Neural progenitor cell (in vitro differentiated cells): ENCODE data around the gene PTPRR. TPM values are rescaled to one million over a fixed set of nuclear protein-coding genes. Genes with fewer than 3 reads are reported as not detected.

Experiments
- DNase-seq: peaks from one replicate; pipeline ENCODE4 v3.0.0-alpha.2; 2016; ENCODE audit warnings: low spot score
- H2AFZ ChIP-seq: fragments of 200-600 bp; sonication (generic); replicated peaks from 2 replicates; pipeline ENCODE4 v1.6.1; 2016; ENCODE audit warnings: antibody characterized with exemption
- H3F3A ChIP-seq: fragments of 200-600 bp; sonication (generic); 2 replicates; pipeline ENCODE4 v1.6.1; 2016; ENCODE audit warnings: antibody characterized with exemption, low read depth
- H3K27ac ChIP-seq: fragments of 200-600 bp; sonication (generic); 2 replicates; pipeline ENCODE4 v1.5.1; 2016; ENCODE audit warnings: mild to moderate bottlenecking
- H3K27me3 ChIP-seq: fragments of 200-600 bp; sonication (generic); 2 replicates; pipeline ENCODE4 v1.6.1; 2016; ENCODE audit warnings: mild to moderate bottlenecking, moderate library complexity
- H3K36me3 ChIP-seq: fragments of 200-600 bp; sonication (generic); 2 replicates; pipeline ENCODE4 v1.5.1; 2016
- H3K4me1 ChIP-seq: fragments of 200-600 bp; sonication (generic); 2 replicates; pipeline ENCODE4 v1.6.1; 2016; ENCODE audit warnings: mixed run types
- H3K4me2 ChIP-seq: fragments of 200-600 bp; sonication (generic); 2 replicates; pipeline ENCODE4 v1.6.1; 2016
- H3K4me3 ChIP-seq: fragments of 200-600 bp; sonication (generic); 2 replicates; pipeline ENCODE4 v1.5.1; 2016
- H3K79me2 ChIP-seq: fragments of 200-600 bp; sonication (generic); 2 replicates; pipeline ENCODE4 v1.6.1; 2016; ENCODE audit warnings: low read depth
- H3K9ac ChIP-seq: fragments of 200-600 bp; sonication (generic); 2 replicates; pipeline ENCODE4 v1.6.1; 2016
- H3K9me3 ChIP-seq: fragments of 200-600 bp; sonication (generic); 2 replicates; pipeline ENCODE4 v1.5.1; 2016; ENCODE audit warnings: low read depth
- H4K20me1 ChIP-seq: fragments of 200-600 bp; sonication (generic); 2 replicates; pipeline ENCODE4 v1.6.1; 2016; ENCODE audit warnings: low read depth
- H3K27ac Mint-ChIP-seq: 3 replicates; pipeline ENCODE4 v1.8.0; 2021; ENCODE audit warnings: mixed read lengths
- H3K27me3 Mint-ChIP-seq: 2 replicates; pipeline ENCODE4 v1.8.0; 2022; ENCODE audit warnings: low read depth, mild to moderate bottlenecking, inconsistent platforms, moderate library complexity, mixed read lengths; ENCODE audit not compliant: insufficient read depth
- H3K36me3 Mint-ChIP-seq: 3 replicates; pipeline ENCODE4 v1.8.0; 2021; ENCODE audit warnings: mixed read lengths
- H3K4me1 Mint-ChIP-seq: 3 replicates; pipeline ENCODE4 v1.8.0; 2021; ENCODE audit warnings: mixed read lengths
- H3K4me3 Mint-ChIP-seq: 3 replicates; pipeline ENCODE4 v1.8.0; 2021; ENCODE audit warnings: mild to moderate bottlenecking, moderate library complexity, mixed read lengths
- H3K9me3 Mint-ChIP-seq: 3 replicates; pipeline ENCODE4 v1.8.0; 2020; ENCODE audit warnings: mixed read lengths
- CTCF ChIP-seq: fragments of 200-600 bp; sonication (generic); IDR thresholded peaks from 2 replicates; pipeline ENCODE4 v1.5.1; 2017; ENCODE audit warnings: antibody characterized with exemption, mild to moderate bottlenecking
- EZH2 ChIP-seq: fragments of 200-600 bp; sonication (generic); IDR thresholded peaks from 2 replicates; pipeline ENCODE4 v1.6.1; 2017; ENCODE audit warnings: antibody characterized with exemption, mild to moderate bottlenecking, moderate library complexity
- EZH2phosphoT487 ChIP-seq: fragments of 200-600 bp; sonication (generic); IDR thresholded peaks from 2 replicates; pipeline ENCODE4 v1.6.1; 2017; ENCODE audit warnings: antibody characterized with exemption
- total RNA-seq: library from RNA; depleted of rRNA; stranded (reverse); fragments of >200 nt; gene quantifications from 2 replicates; pipeline ENCODE4 v1.2.3, GENCODE V29; 2015; ENCODE audit warnings: low replicate concordance

PTPRR gene
- total RNA-seq, 1 donor from 2014 or later, result not detected

GRCh38 chr12:70842136-70842535, 78.4 kb downstream of the PTPRR start:
- Histone ChIP-seq H3K79me2 (no peaks in the 10 kb centered on the region), H2AFZ (no peak overlapping the region), H3F3A (no peaks in the 10 kb centered on the region), H3K27ac (no peak overlapping the region), H3K36me3 (no peaks in the 10 kb centered on the region), H3K27me3 (no peaks in the 10 kb centered on the region), H3K4me1 (no peaks in the 10 kb centered on the region), H3K4me2 (no peak overlapping the region), H3K9me3 (no peaks in the 10 kb centered on the region), H3K4me3 (no peak overlapping the region), H3K9ac (no peak overlapping the region), H4K20me1 (no peaks in the 10 kb centered on the region)
- Mint-ChIP-seq H3K4me3 (no peak overlapping the region), H3K4me1 (peaks cover 3% of the 10 kb centered on the region), H3K36me3 (no peaks in the 10 kb centered on the region), H3K9me3 (no peaks in the 10 kb centered on the region), H3K27ac (no peak overlapping the region), H3K27me3 (no peaks in the 10 kb centered on the region)
- TF ChIP-seq EZH2phosphoT487, result no peak
- no peak for TF ChIP-seq EZH2
- TF ChIP-seq CTCF, result no peak
- no peak for DNase-seq

GRCh38 chr12:70840656-70841350, 79.7 kb downstream of the PTPRR start:
- H3K4me3 ChIP-seq, result no peak overlapping the region
- Mint-ChIP-seq H3K36me3 (no peaks in the 10 kb centered on the region), H3K27me3 (no peaks in the 10 kb centered on the region), H3K27ac (no peak overlapping the region), H3K4me3 (no peak overlapping the region), H3K4me1 (peaks cover 3% of the 10 kb centered on the region), H3K9me3 (no peaks in the 10 kb centered on the region)
- H3K27ac ChIP-seq, result no peak overlapping the region
- no peaks in the 10 kb centered on the region for H3K36me3 ChIP-seq
- no peaks in the 10 kb centered on the region for H3K27me3 ChIP-seq
- no peaks in the 10 kb centered on the region for H3F3A ChIP-seq
- H3K9me3 ChIP-seq, result no peaks in the 10 kb centered on the region
- no peak overlapping the region for H3K4me2 ChIP-seq
- no peak for DNase-seq
- TF ChIP-seq EZH2phosphoT487, result no peak
- no peak for TF ChIP-seq EZH2
- TF ChIP-seq CTCF, result no peak
- H3K4me1 ChIP-seq, result no peaks in the 10 kb centered on the region
- no peak overlapping the region for H3K9ac ChIP-seq
- no peaks in the 10 kb centered on the region for H4K20me1 ChIP-seq
- H3K79me2 ChIP-seq, result no peaks in the 10 kb centered on the region
- H2AFZ ChIP-seq, result no peak overlapping the region

GRCh38 chr12:70839544-70839943, 81.0 kb downstream of the PTPRR start:
- Mint-ChIP-seq H3K27me3 (no peaks in the 10 kb centered on the region), H3K4me3 (no peak overlapping the region), H3K9me3 (no peaks in the 10 kb centered on the region), H3K27ac (no peak overlapping the region), H3K36me3 (no peaks in the 10 kb centered on the region), H3K4me1 (peaks cover 3% of the 10 kb centered on the region)
- Histone ChIP-seq H3K79me2 (no peaks in the 10 kb centered on the region), H3K4me2 (no peak overlapping the region), H3K4me3 (no peak overlapping the region), H3K4me1 (no peaks in the 10 kb centered on the region), H3K36me3 (no peaks in the 10 kb centered on the region), H3K9me3 (no peaks in the 10 kb centered on the region), H4K20me1 (no peaks in the 10 kb centered on the region), H3K27ac (no peak overlapping the region), H2AFZ (no peak overlapping the region), H3F3A (no peaks in the 10 kb centered on the region), H3K27me3 (no peaks in the 10 kb centered on the region), H3K9ac (no peak overlapping the region)
- DNase-seq, result no peak
- TF ChIP-seq CTCF (peak; percentile 15), EZH2phosphoT487 (no peak)
